T-helper 1 cell (primary cell): Measurements from ENCODE around the gene PRAMEF5.
"Not testable (repeated sequence)": the region's sequence is repeated elsewhere in the genome, so short reads cannot be mapped to it uniquely, and the experiment has no call there.

ENCODE experiments used
- DNase-seq, 5 donors: peaks; one replicate each; pipeline ENCODE4 v3.0.0-alpha.2; 2012 to 2020

The PRAMEF5 gene

DNA sequence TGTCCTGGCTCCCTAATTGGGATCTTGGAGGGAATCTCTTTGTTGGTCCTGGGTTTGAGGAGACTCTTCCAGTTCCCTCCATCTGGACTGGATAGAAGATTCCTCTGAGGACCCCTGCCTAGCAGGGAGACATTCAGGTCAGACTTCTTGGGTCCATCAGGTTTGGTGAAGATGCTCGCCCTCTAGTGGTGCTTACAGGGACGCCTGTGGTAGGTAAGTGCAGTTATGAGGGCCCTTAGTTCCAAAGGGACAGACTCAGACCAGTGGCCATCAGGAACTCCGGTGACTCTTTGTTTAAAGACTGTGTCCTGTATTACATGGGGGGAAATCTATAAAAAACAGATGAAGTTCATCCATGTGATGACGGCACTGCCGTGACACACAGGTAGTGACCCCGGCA lies 23.0 kb downstream of the PRAMEF5 start:
- DNase-seq = not testable (repeated sequence)

DNA sequence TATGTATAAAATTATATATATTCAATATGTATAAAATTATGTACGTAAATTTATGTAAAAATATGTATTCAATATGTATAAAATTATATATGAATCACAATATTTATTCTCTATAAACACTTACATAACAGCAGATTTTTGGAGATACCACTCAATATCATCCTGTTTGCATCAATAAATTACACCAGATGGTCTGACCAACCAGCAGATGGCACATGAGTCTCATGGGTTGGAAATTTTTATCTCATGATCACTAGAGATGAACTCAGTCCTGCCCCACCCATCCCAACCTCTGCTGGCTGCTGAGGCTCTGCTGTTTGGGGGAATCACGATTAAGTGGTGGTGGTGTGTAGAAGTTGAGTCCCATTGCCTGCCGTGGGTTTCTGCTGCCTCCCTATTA lies 25.6 kb downstream of the PRAMEF5 start:
- DNase-seq = not testable (repeated sequence)

DNA sequence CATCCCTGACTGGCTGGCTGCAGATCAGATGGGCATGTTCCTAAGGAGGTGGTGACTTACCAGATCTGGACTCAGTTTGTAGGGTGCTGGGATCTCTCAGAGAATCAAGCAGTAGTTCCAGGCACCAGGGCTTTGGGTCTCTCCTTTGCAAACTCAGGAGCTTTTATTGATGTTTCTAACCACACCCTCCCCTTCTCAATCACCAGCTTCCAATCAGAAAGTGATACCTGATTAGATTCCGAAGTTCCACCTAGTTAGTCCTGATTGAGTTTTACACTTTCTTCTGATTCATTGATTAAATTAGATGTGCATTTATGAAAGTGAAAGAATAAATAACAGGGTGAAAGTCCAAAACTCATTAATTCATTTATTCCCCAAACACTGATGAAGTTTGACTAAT lies 31.0 kb downstream of the PRAMEF5 start, which contains the start of gene PRAMEF8:
Gene PRAMEF8 (minus strand): TSS at position 101 of the 400 bp plus-strand sequence. CDS start 1,046 bp downstream, outside the sequence.
- not testable (repeated sequence) for DNase-seq

DNA sequence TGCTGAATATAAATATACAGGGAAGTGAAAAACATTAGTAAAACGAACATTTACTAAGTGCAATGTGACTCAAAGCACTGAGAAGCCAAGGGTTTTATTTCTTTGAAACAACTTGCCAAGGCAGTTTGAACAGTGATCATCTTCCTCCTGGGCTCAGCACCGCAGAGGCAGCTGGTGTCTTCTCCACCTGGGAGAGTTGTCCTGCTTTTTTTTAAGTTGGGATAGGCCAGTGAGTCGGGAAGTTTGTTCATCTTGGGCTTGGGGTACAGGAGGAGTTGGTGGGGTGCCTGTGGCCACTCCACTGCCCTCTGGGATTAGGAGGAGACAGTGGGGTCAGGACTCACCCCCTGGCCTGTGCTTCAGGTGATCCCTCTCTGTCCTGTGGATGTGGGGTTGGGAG lies 35.0 kb downstream of the PRAMEF5 start:
- not testable (repeated sequence) for DNase-seq

DNA sequence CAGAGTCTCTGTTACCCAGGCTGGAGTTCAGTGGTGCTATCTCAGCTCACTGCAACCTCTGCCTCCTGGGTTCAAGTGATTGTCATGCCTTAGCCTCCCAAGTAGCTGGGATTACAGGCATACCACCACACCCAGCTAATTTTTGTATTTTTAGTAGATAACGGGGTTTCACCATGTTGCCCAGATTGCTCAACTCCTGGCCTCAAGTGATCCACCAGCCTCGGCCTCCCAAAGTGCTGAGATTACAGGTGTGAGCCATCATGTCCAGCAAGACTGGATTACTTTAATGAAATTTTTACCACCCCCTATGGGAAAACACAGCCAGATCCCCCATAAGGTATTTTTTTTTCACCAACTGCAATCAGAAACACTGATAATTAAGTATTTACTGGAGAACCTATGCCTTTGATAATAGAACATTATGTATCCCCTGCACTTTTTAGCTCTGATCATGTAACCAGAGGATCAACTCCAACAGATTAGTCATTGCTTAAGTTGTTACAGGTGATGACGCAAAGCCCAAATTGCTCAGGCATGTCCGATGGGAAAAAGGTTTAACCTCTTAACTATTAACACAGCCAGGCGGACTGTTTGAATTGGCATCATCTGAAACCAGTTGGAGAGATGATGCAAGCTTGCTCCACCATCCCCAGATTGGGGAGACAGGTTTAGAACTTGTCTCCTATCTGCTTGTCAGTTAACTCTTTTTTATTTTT lies 43.4 kb downstream of the PRAMEF5 start:
- DNase-seq = not testable (repeated sequence)

DNA sequence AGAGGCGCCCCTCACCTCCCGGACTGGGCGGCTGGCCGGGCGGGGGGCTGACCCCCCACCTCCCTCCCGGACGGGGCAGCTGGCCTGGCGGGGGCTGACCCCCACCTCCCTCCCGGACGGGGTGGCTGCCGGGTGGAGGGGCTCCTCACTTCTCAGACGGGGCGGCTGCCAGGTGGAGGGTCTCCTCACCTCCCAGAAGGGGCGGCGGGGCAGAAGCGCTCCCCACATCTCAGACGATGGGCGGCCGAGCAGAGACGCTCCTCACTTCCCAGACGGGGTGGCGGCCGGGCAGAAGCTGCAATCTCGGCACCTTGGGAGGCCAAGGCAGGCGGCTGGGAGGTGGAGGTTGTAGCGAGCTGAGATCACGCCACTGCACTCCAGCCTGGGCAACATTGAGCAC lies 44.7 kb downstream of the PRAMEF5 start:
- not testable (repeated sequence) for DNase-seq

DNA sequence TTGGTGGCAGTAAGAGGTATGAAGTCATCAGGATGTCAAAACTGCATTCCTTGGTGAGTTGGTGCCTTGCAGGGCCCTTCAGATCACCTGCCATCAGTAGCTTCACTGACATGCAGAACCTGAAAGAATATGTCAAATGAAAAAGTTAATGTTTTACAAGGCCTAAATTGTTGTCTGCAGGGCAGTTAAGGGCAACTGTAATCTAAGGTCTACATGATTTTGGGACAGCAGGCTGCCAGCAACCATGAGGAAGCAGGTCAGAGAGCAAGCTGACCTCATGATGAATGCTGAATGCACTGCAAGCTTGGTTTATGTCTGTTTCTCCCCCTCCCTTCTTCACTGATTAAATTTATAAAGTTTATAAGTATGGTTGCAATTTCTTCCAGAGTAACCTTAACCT lies 48.2 kb downstream of the PRAMEF5 start:
- not testable (repeated sequence) for DNase-seq

DNA sequence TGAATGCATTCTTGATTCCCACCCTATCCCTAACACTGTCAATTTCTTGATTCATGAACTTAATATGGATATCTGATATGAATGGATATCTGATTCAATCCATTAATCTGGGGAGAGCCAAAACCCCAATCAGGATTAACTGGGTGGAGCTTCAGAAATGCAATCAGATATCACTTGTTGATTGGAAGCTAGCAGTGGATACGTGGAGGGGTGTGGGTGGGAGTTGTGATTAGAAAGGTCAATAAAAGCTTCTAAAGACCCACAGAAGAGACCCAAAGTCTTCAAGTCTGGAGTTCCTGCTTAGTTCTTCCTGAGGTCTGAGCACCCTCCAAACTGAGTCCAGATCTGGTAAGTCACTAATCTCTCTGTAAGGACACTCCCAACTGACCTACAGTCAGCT lies 49.2 kb downstream of the PRAMEF5 start, which contains the start of gene PRAMEF33:
Gene PRAMEF33 (plus strand): TSS at position 301 of the 400 bp plus-strand sequence. CDS start 2,416 bp downstream, outside the sequence.
- not testable (repeated sequence) for DNase-seq
